Stomach (tissue), 9 donors: Measurements from ENCODE around the gene NAGPA. TPM values are rescaled to one million over a fixed set of nuclear protein-coding genes. Genes with fewer than 3 reads are reported as not detected.

Experiments used
- DNase-seq, 2 donors: peaks; one replicate each; pipeline versions ENCODE4 v3.0.0 to v3.0.0-alpha.2; 2013 to 2019
- H3K27ac ChIP-seq, 5 donors: fragments of 200-600 bp in 4 of 5; sonication (generic) in 4 of 5; one replicate each; pipeline ENCODE4 v1.5.1; 2013 to 2019; ENCODE audit warnings: mild to moderate bottlenecking in 1 of 5, moderate library complexity in 1 of 5
- H3K27me3 ChIP-seq, 3 donors: fragments of 200-600 bp; sonication (generic); one replicate each; pipeline ENCODE4 v1.5.1; 2017 to 2019; ENCODE audit warnings: mixed run types in 1 of 3
- H3K36me3 ChIP-seq, 4 donors: fragments of 200-600 bp; sonication (generic); 1 replicate in 3 of 4; 2 replicates in 1 of 4; pipeline ENCODE4 v1.5.1; 2016 to 2019
- H3K4me1 ChIP-seq, 4 donors: fragments of 200-600 bp; sonication (generic); one replicate each; pipeline ENCODE4 v1.5.1; 2016 to 2019
- H3K4me3 ChIP-seq, 4 donors: fragments of 200-600 bp; sonication (generic) in 3 of 4; one replicate each; pipeline ENCODE4 v1.5.1; 2016 to 2019; ENCODE audit warnings: mild to moderate bottlenecking in 1 of 4
- H3K9me3 ChIP-seq, 4 donors: fragments of 200-600 bp; sonication (generic); one replicate each; pipeline ENCODE4 v1.5.1; 2016 to 2019
- EP300 ChIP-seq: sonication (generic); formaldehyde crosslinking; IDR thresholded peaks from one replicate; pipeline ENCODE4 v1.6.1; 2017; ENCODE audit warnings: antibody characterized with exemption
- POLR2A ChIP-seq, 4 donors: fragments of 450-650 bp; IDR thresholded peaks; one replicate each; pipeline ENCODE4 v1.6.1; 2016; ENCODE audit warnings: antibody characterized with exemption in 4 of 4, control low read depth in 2 of 4, mild to moderate bottlenecking in 1 of 4, moderate library complexity in 1 of 4
- POLR2AphosphoS5 ChIP-seq, 3 donors: sonication (generic); formaldehyde crosslinking; IDR thresholded peaks; one replicate each; pipeline ENCODE4 v1.6.1; 2016; ENCODE audit warnings: antibody characterized with exemption in 3 of 3
- WGBS, 5 donors: extraction: QIAGEN DNeasy Blood & Tissue Kit in 3 of 5; methylation state at CpG; one replicate each; pipeline versions ENCODE4 v1.1.5 to v1.1.7; 2013 to 2018; 5-methylcytosine and 5-hydroxymethylcytosine counted together
- intact Hi-C: fragments of 100-400 bp; cut with DNase I; formaldehyde crosslinking; loops from one replicate; pipeline ENCODE4 v1.15.1; 2023; ENCODE audit warnings: low total_unique reads
- polyA plus RNA-seq, 3 donors: library from polyadenylated mRNA; stranded (reverse); fragments of 200-250 nt; gene quantifications; one replicate each; pipeline ENCODE4 v1.2.3, GENCODE V29; 2013
- total RNA-seq, 5 donors: library from RNA; depleted of rRNA; stranded (reverse); fragments of >200 nt; gene quantifications; one replicate each; pipeline versions ENCODE4 v1.1.0 to v1.2.3, GENCODE V29; 2014 to 2016
- TF ChIP-seq, protein P1 (sequence below), 7 experiments: fragments of 450-650 bp in 4 of 7; fragments of 200-600 bp in 3 of 7; sonication (generic) in 3 of 7; IDR thresholded peaks; one replicate each; pipeline ENCODE4 v1.5.1; 2016 to 2019; ENCODE audit warnings: antibody characterized with exemption in 7 of 7, control low read depth in 2 of 7, mild to moderate bottlenecking in 1 of 7
- donor health status: healthy with polysubstance abuse.
- donor health status: Bipolar disorder and iron deficiency.
- donor health status: healthy.

Gene NAGPA
- total and polyA plus RNA-seq, 8 donors, result 10.0 to 139 (median 24.2) TPM

DNA sequence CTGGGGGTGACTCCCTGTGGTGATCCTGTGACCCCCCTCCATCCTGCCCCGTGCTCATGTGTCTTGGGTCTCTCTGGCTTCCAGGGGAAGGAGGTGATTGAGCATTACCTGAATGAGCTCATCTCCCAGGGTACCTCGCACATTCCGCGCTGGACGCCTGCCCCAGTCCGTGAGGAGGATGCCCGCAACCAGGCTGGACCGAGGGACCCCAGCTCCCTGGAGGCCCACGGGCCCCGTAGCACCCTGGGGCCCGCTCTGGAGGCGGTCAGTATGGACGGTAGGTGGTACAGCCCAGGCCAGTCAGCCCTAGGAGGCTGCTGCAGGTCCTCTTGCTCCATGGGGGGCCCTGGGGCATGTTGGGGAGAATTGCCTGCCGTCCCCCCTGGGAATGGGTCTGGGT is 42.0 kb downstream of the NAGPA start:
- H3K4me3 ChIP-seq, result no peak overlapping the region
- no peak for TF ChIP-seq POLR2AphosphoS5 (IDR thresholded peaks at IDR 0.05)
- no peaks in the 10 kb centered on the region for H3K9me3 ChIP-seq
- peaks cover 0 to 52% (median 19%) of the 10 kb centered on the region in 3 donors for H3K27me3 ChIP-seq
- intact Hi-C loops, result no loop called here
- no peak overlapping the region for H3K27ac ChIP-seq
- peaks cover 5 to 10% (median 9%) of the 10 kb centered on the region in 4 donors for H3K4me1 ChIP-seq
- DNase-seq, result no peak
- H3K36me3 ChIP-seq, result no peaks in the 10 kb centered on the region
- WGBS, 5 donors, result 81 to 94% (median 91%) methylated on average over 2 to 14 of the region's 14 CpGs

DNA sequence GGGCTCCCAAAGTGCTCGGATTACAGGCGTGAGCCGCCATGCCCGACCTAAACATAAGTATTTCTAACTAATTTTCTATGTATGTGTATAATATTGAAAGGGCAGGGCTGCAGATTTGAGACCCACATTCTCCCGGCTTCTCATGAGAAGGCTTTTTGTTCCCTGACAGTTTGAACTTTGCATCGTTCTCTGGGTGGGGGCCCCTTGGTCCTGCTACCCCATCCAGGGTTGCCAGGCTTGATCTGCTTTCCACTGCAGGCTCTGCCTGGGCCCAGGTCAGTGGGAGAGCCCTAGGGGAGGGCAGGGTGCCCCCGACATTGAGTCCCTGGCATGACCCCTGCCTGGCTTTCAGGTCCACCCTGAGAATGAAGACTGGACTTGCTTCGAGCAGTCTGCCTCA is 43.3 kb downstream of the NAGPA start:
- 83 to 92% (median 88%) methylated on average over 6 to 8 of the region's 8 CpGs for WGBS, 5 donors
- H3K27me3 ChIP-seq, result peaks cover 0 to 58% (median 19%) of the 10 kb centered on the region in 3 donors
- TF ChIP-seq POLR2A (IDR thresholded peaks at IDR 0.05), result no peak
- TF ChIP-seq EP300, result no peak
- TF ChIP-seq, protein P1, sequence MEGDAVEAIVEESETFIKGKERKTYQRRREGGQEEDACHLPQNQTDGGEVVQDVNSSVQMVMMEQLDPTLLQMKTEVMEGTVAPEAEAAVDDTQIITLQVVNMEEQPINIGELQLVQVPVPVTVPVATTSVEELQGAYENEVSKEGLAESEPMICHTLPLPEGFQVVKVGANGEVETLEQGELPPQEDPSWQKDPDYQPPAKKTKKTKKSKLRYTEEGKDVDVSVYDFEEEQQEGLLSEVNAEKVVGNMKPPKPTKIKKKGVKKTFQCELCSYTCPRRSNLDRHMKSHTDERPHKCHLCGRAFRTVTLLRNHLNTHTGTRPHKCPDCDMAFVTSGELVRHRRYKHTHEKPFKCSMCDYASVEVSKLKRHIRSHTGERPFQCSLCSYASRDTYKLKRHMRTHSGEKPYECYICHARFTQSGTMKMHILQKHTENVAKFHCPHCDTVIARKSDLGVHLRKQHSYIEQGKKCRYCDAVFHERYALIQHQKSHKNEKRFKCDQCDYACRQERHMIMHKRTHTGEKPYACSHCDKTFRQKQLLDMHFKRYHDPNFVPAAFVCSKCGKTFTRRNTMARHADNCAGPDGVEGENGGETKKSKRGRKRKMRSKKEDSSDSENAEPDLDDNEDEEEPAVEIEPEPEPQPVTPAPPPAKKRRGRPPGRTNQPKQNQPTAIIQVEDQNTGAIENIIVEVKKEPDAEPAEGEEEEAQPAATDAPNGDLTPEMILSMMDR (IDR thresholded peaks at IDR 0.05), result no peak
- no peak for TF ChIP-seq POLR2AphosphoS5 (IDR thresholded peaks at IDR 0.05)

DNA sequence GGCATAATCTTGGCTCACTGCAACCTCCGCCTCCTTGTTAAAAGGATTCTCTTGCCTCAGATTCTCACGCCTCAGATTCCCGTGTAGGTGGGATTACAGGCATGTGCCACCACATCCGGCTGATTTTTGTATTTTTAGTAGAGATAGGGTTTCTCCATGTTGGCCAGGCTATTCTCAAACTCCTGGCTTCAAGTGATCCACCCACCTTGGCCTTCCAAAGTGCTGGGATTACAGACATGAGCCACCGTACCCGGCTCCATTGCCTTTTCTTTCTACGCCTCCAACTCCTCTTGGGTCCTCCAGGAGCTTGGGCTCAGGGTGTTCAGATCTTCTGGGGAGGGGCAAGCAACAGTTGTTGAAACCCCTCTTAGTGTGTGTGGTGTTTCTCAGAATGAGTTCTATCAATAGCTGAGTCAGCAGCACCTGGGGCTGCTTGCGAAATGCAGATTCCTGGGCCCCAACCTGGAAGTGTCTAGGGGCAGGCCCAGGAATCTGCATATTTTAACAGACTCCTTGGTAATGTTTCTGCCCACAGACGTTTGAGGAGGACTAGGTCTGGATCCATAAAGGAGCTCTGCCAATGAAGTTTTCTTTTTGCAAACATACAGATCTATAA is 44.2 kb downstream of the NAGPA start:
- no peaks in the 10 kb centered on the region for H3K36me3 ChIP-seq
- TF ChIP-seq, protein P1 (IDR thresholded peaks at IDR 0.05), result no peak
- TF ChIP-seq EP300, result no peak
- no peak for TF ChIP-seq POLR2AphosphoS5 (IDR thresholded peaks at IDR 0.05)
- no peak for TF ChIP-seq POLR2A (IDR thresholded peaks at IDR 0.05)
- peaks cover 0 to 58% (median 19%) of the 10 kb centered on the region in 3 donors for H3K27me3 ChIP-seq
- DNase-seq, result no peak
- peaks cover 5 to 10% (median 9%) of the 10 kb centered on the region in 4 donors for H3K4me1 ChIP-seq
- intact Hi-C loops, result no loop called here
- WGBS, 5 donors, result 88 to 93% (median 90%) methylated on average over 9 of the region's 9 CpGs
- H3K4me3 ChIP-seq, result no peak overlapping the region
- peaks cover 0 to under 1% (median 0%) of the 10 kb centered on the region in 4 donors for H3K9me3 ChIP-seq
- H3K27ac ChIP-seq, result no peak overlapping the region

More for the DNA sequence above, 43.3 kb downstream of the NAGPA start:
- intact Hi-C loops, result no loop called here
- Histone ChIP-seq H3K4me1 (peaks cover 5 to 10% (median 9%) of the 10 kb centered on the region in 4 donors), H3K36me3 (no peaks in the 10 kb centered on the region), H3K9me3 (no peaks in the 10 kb centered on the region), H3K4me3 (no peak overlapping the region), H3K27ac (no peak overlapping the region)
- no peak for DNase-seq

DNA sequence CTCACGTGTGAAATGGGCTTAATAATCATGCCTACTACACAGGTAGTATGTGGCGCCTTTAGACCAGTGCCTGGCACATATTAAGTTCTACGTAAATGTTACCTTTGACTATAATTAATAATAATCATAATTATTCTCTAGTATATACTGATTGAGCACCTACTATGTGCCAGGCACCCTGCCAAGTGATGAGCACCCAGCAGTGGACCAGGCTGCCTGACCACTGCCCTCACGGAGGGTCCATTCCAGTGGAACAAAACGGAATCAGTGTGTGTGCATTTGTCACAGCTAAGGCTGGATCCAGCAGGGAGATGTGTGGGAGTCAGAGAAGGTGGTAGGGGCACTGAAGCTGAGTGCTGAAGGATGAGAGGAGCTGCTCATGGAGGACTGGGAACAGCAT is 45.1 kb downstream of the NAGPA start:
- TF ChIP-seq POLR2A (IDR thresholded peaks at IDR 0.05), result no peak
- TF ChIP-seq, protein P1 (IDR thresholded peaks at IDR 0.05), result no peak
- TF ChIP-seq EP300, result no peak
- TF ChIP-seq POLR2AphosphoS5 (IDR thresholded peaks at IDR 0.05), result no peak
- DNase-seq, result no peak
- Histone ChIP-seq H3K4me3 (no peak overlapping the region), H3K27me3 (peaks cover 0 to 58% (median 19%) of the 10 kb centered on the region in 3 donors), H3K4me1 (peaks cover 5 to 10% (median 9%) of the 10 kb centered on the region in 4 donors), H3K36me3 (no peaks in the 10 kb centered on the region), H3K9me3 (peaks cover 0 to 6% (median 0%) of the 10 kb centered on the region in 4 donors), H3K27ac (no peak overlapping the region)
- intact Hi-C loops, result no loop called here
- WGBS, 5 donors, result 87 to 95% (median 90%) methylated on average over 5 of the region's 5 CpGs
